ENCODE measurements around the gene NARS2.

NARS2 gene

GRCh38 chr11:78400116-78400515 is 174.5 kb downstream of the NARS2 start:
- no peak overlapping the region for H3K27ac ChIP-seq
- H3K4me3 ChIP-seq: no peak overlapping the region

GRCh38 chr11:78399136-78399535 is 175.5 kb downstream of the NARS2 start:
- Histone ChIP-seq H3K27ac (no peak overlapping the region), H3K4me3 (no peak overlapping the region)

GRCh38 chr11:78398715-78399114 is 175.9 kb downstream of the NARS2 start:
- Histone ChIP-seq H3K27ac (no peak overlapping the region), H3K4me3 (no peak overlapping the region)

- H3K27ac ChIP-seq: no peak overlapping the region
- H3K4me3 ChIP-seq: no peak overlapping the region
Observed at GRCh38 chr11:78397398-78397797, 177.3 kb downstream of the NARS2 start.

- H3K27ac ChIP-seq: no peak overlapping the region
- H3K4me3 ChIP-seq: no peak overlapping the region
Observed at GRCh38 chr11:78395597-78395996, 179.1 kb downstream of the NARS2 start.

GRCh38 chr11:78392854-78393253 is 181.8 kb downstream of the NARS2 start:
- Histone ChIP-seq H3K4me3 (no peak overlapping the region), H3K27ac (no peak overlapping the region)

GRCh38 chr11:78391424-78391823 is 183.2 kb downstream of the NARS2 start:
- Histone ChIP-seq H3K4me3 (no peak overlapping the region), H3K27ac (peak overlapping the region in 1 of 21 experiments; percentile 2)

GRCh38 chr11:78390809-78391208 is 183.9 kb downstream of the NARS2 start:
- Histone ChIP-seq H3K4me3 (no peak overlapping the region), H3K27ac (no peak overlapping the region)

- Histone ChIP-seq H3K27ac (no peak overlapping the region), H3K4me3 (no peak overlapping the region)
Observed at GRCh38 chr11:78386215-78386941, 188.3 kb downstream of the NARS2 start.
